Thyroid gland (tissue), 4 donors: ENCODE results near the gene CARHSP1. TPM values are rescaled to one million over a fixed set of nuclear protein-coding genes. Genes with fewer than 3 reads are reported as not detected.

Source experiments
- DNase-seq, 2 donors: peaks; one replicate each; pipeline ENCODE4 v3.0.0-alpha.2; 2019
- H3K27ac ChIP-seq, 3 donors: fragments of 200-600 bp; sonication (generic); 1 replicate in 2 of 3; 2 replicates in 1 of 3; pipeline ENCODE4 v1.5.1; 2016 to 2019; ENCODE audit warnings: mild to moderate bottlenecking in 1 of 3, moderate library complexity in 1 of 3
- H3K27me3 ChIP-seq: fragments of 200-600 bp; sonication (generic); one replicate; pipeline ENCODE4 v1.5.1; 2019
- H3K36me3 ChIP-seq, 2 donors: fragments of 200-600 bp; sonication (generic); one replicate each; pipeline ENCODE4 v1.5.1; 2016 to 2019
- H3K4me1 ChIP-seq, 2 donors: fragments of 200-600 bp; sonication (generic); one replicate each; pipeline ENCODE4 v1.5.1; 2017 to 2019
- H3K4me3 ChIP-seq, 3 donors: fragments of 200-600 bp; sonication (generic); replicated peaks in 1 of 3; 1 replicate in 2 of 3; 2 replicates in 1 of 3; pipeline ENCODE4 v1.5.1; 2016; ENCODE audit warnings: mild to moderate bottlenecking in 1 of 3
- H3K9me3 ChIP-seq: fragments of 200-600 bp; sonication (generic); one replicate; pipeline ENCODE4 v1.5.1; 2017
- POLR2A ChIP-seq, 2 donors: fragments of 450-650 bp; IDR thresholded peaks; one replicate each; pipeline ENCODE4 v1.6.1; 2017; ENCODE audit warnings: antibody characterized with exemption in 2 of 2, mild to moderate bottlenecking in 2 of 2, moderate library complexity in 1 of 2
- WGBS, 2 donors: methylation state at CpG; one replicate each; pipeline ENCODE4 v1.1.5; 2017; 5-methylcytosine and 5-hydroxymethylcytosine counted together
- intact Hi-C: fragments of 100-400 bp; cut with DNase I; formaldehyde crosslinking; loops from one replicate; pipeline ENCODE4 v1.15.1; 2023
- total RNA-seq, 4 donors: library from RNA; depleted of rRNA; stranded (reverse); fragments of >200 nt; gene quantifications; one replicate each; pipeline ENCODE4 v1.2.3, GENCODE V29; 2016
- TF ChIP-seq, protein P1 (sequence below), 6 experiments: fragments of 200-600 bp in 3 of 6; fragments of 450-650 bp in 3 of 6; sonication (generic) in 3 of 6; IDR thresholded peaks; one replicate each; pipeline ENCODE4 v1.5.1; 2016 to 2019; ENCODE audit warnings: antibody characterized with exemption in 6 of 6, mild to moderate bottlenecking in 2 of 6, inconsistent platforms in 1 of 6, moderate library complexity in 1 of 6

The CARHSP1 gene
- total RNA-seq, 4 donors from 2014 or later: 43.4 to 67.5 (median 61.1) TPM

DNA sequence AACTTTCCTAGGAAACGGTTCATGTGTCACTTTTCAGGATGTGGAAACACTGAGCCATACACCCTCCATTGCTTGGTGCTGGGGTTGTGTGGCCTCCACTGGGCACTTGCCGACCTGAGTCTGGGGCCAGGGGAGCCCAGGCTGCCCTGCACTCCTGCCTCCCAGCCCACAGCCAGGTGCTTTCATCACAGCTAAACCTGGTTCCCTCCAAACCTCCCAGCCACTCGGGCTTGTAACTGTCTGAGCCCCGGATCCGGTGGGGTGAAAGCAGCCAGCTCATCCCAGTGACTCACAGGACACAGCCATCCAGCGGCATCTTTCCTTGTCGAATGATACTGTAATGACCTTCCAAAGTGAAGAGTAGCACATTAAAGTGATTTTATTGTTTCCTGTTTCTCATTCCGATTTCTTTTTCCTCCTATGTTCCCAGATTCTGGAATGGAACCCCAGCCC, 19.8 kb downstream of the CARHSP1 start:
- Histone ChIP-seq H3K36me3 (peaks cover 14 to 20% of the 10 kb centered on the region in 2 donors), H3K27ac (no peak overlapping the region), H3K9me3 (no peaks in the 10 kb centered on the region), H3K4me3 (no peak overlapping the region), H3K4me1 (peaks cover 0 to 7% of the 10 kb centered on the region in 2 donors), H3K27me3 (no peaks in the 10 kb centered on the region)
- no peak for DNase-seq
- intact Hi-C loops: no loop called here
- 83% methylated on average over 8 of the region's 8 CpGs for WGBS, 2 donors
- no peak for TF ChIP-seq POLR2A (IDR thresholded peaks at IDR 0.05)
- TF ChIP-seq, protein P1, sequence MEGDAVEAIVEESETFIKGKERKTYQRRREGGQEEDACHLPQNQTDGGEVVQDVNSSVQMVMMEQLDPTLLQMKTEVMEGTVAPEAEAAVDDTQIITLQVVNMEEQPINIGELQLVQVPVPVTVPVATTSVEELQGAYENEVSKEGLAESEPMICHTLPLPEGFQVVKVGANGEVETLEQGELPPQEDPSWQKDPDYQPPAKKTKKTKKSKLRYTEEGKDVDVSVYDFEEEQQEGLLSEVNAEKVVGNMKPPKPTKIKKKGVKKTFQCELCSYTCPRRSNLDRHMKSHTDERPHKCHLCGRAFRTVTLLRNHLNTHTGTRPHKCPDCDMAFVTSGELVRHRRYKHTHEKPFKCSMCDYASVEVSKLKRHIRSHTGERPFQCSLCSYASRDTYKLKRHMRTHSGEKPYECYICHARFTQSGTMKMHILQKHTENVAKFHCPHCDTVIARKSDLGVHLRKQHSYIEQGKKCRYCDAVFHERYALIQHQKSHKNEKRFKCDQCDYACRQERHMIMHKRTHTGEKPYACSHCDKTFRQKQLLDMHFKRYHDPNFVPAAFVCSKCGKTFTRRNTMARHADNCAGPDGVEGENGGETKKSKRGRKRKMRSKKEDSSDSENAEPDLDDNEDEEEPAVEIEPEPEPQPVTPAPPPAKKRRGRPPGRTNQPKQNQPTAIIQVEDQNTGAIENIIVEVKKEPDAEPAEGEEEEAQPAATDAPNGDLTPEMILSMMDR (IDR thresholded peaks at IDR 0.05): no peak

DNA sequence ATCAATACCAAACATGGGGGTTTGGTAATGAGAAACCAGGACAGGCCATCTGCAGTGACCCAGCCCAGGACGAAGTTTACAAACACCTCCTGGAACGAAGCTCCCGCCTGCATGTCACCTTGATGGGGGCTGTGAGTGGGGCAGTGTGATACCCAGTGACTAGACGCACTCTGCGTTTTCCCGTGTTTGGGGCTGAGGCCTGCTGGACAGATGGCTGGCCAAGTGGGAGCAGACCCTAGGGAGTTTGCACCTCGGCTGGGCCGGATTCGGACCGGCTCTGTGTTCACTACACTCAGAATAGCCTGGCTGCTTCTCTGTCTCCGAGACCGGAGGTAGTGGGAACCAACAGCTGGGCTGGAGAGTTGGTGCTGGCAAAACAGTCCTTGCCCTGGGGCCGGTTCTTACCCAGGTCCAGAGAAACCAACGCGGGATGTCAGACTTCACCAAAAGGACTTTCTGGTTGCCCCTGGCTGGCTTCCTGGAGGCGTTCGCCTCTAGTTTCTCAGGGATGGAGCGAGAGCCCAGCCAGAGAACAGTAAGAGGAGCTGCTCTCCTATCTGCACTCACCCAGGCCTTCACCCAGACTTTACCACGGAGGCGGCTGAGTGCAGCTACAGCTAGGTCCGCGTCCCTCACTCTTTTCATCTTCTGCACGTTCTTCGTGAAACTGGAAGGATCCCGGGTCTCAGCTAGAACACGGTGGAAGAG, 20.4 kb downstream of the CARHSP1 start:
- no peak for DNase-seq
- no peaks in the 10 kb centered on the region for H3K27me3 ChIP-seq
- H3K4me1 ChIP-seq: peaks cover 0 to 7% of the 10 kb centered on the region in 2 donors
- intact Hi-C loops: no loop called here
- H3K9me3 ChIP-seq: no peaks in the 10 kb centered on the region
- TF ChIP-seq POLR2A (IDR thresholded peaks at IDR 0.05): no peak
- TF ChIP-seq, protein P1 (IDR thresholded peaks at IDR 0.05): no peak
- no peak overlapping the region for H3K4me3 ChIP-seq
- H3K36me3 ChIP-seq: peaks cover 14 to 20% of the 10 kb centered on the region in 2 donors
- 92 to 94% methylated on average over 22 to 23 of the region's 26 CpGs for WGBS, 2 donors
- H3K27ac ChIP-seq: no peak overlapping the region

DNA sequence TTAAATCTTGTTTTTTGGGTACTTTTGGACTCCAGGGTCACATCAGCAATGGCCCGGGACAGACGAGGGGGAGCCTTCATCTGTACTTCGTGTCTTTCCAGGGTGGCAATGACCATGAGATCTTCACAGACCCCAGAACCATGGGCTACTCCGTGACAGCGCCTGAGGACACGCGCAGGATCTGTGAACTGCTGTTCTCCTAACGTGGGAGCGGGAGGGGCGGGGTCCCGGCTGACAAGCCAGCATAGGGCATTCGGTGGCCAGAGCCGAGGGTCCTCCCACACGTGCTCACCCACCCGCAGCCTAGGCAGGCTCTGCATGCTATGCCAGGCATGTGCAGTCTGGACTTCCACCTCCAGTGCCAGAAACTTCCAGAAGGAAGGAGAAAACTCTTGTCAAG, 21.2 kb downstream of the CARHSP1 start:
- no peak overlapping the region for H3K27ac ChIP-seq
- H3K9me3 ChIP-seq: no peaks in the 10 kb centered on the region
- no peaks in the 10 kb centered on the region for H3K27me3 ChIP-seq
- no peak for TF ChIP-seq POLR2A (IDR thresholded peaks at IDR 0.05)
- TF ChIP-seq, protein P1 (IDR thresholded peaks at IDR 0.05): no peak
- peaks cover 0 to 7% of the 10 kb centered on the region in 2 donors for H3K4me1 ChIP-seq
- peaks cover 14 to 20% of the 10 kb centered on the region in 2 donors for H3K36me3 ChIP-seq
- intact Hi-C loops: no loop called here
- H3K4me3 ChIP-seq: no peak overlapping the region
- WGBS, 2 donors: 95% methylated on average over 11 to 15 of the region's 15 CpGs
- no peak for DNase-seq

DNA sequence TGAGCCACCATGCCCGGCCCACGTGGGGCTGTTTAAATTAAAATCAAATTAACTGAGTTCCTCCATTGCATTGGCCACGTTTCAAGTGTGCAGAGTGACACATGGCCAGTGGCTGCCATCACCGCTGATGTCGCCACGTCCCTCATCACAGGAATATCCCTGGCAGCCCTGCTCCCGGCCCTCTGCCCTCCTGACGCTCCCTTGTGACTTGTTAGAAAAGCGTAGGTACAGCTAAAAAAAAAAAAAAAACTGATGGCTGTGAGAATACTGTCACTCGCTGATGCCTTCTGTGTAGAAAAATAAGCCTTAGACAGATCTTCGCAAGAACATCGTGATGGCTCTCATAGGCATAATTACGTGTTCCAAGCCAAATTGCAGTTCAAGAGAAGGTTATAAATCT, 21.7 kb downstream of the CARHSP1 start:
- Histone ChIP-seq H3K4me1 (peaks cover 0 to 7% of the 10 kb centered on the region in 2 donors), H3K4me3 (no peak overlapping the region), H3K9me3 (no peaks in the 10 kb centered on the region), H3K27ac (no peak overlapping the region), H3K36me3 (peaks cover 14 to 20% of the 10 kb centered on the region in 2 donors), H3K27me3 (no peaks in the 10 kb centered on the region)
- intact Hi-C loops: no loop called here
- DNase-seq: no peak
- 88 to 89% methylated on average over 13 of the region's 13 CpGs for WGBS, 2 donors
- TF ChIP-seq POLR2A (IDR thresholded peaks at IDR 0.05): no peak
- TF ChIP-seq, protein P1 (IDR thresholded peaks at IDR 0.05): no peak

DNA sequence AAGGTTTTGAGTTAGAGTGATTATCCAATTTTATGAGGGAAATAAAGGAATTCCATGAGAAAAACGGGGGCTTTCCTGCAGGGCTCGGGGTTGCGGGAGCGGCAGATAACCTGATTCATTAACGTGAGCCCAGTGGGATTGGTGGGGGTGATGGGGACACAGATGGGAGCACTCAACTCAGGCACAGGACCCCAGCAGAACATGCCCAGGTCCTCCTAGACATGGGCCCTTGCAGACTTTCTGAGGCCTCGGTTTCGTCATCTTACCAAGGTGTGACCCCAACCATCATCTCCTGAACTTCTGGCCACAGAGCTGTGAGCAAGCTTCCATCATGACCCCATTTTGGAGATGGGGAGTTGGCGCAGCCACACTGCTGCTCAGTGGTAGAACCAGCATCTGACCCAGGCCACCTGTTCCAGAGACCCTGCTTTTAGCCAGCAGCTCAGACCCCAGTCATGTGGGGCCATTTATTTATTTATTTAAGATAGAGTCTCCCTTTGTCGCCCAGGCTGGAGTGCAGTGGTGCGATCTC, 22.3 kb downstream of the CARHSP1 start:
- Histone ChIP-seq H3K27me3 (no peaks in the 10 kb centered on the region), H3K9me3 (no peaks in the 10 kb centered on the region), H3K27ac (no peak overlapping the region), H3K4me1 (peaks cover 0 to 7% of the 10 kb centered on the region in 2 donors), H3K36me3 (peaks cover 14 to 20% of the 10 kb centered on the region in 2 donors), H3K4me3 (no peak overlapping the region)
- intact Hi-C loops: no loop called here
- DNase-seq: no peak
- TF ChIP-seq, protein P1 (IDR thresholded peaks at IDR 0.05): no peak
- TF ChIP-seq POLR2A (IDR thresholded peaks at IDR 0.05): no peak
- WGBS, 2 donors: 88% methylated on average over 9 to 10 of the region's 10 CpGs
